Measurements from ENCODE around the gene ENDOV. TPM values are rescaled to one million over a fixed set of nuclear protein-coding genes. Genes with fewer than 3 reads are reported as not detected.

Gene ENDOV
- polyA plus RNA-seq (2011; rRNA removed) (19.5 and 29.8 TPM in 2 replicates), polyA minus RNA-seq (2011; rRNA and poly(A)+ RNA removed) (9.5 and 12.6 TPM in 2 replicates)

- no peak for TF ChIP-seq CTCF (IDR thresholded peaks at IDR 0.05; ENCODE audit: insufficient read depth, low read depth, low read length)
- peak within 1 kb of the TSS; percentile 89 for H3K4me3 ChIP-seq (ENCODE audit: low read depth, low read length)
- CTCF ChIA-PET = interaction anchor here (0.9 to 2.5 kb wide), 2 partner anchors 13 to 219 kb away, joined by 3 to 11 read pairs; no protein-coding TSS in a partner anchor
- peak; percentile 29 for DNase-seq (ENCODE audit: low read depth)
- H3K27me3 ChIP-seq (ENCODE audit: control insufficient read depth, insufficient read depth, low read length) = no peaks in the 10 kb centered on the region
- POLR2A ChIA-PET = no interaction called here
- H3K36me3 ChIP-seq (ENCODE audit: control insufficient read depth, insufficient read depth, low read length) = peaks cover 3% of the 10 kb centered on the region; the same call in 1 of the 2 replicates
These were observed at the start of gene ENDOV for GRCh38 chr17:80414803-80415625. Gene ENDOV (plus strand): TSS chr17:80415167. CDS start chr17:80415195, 28 bp downstream.

GRCh38 chr17:80365983-80366382, 49.0 kb upstream of the ENDOV start:
- POLR2A ChIA-PET = no interaction called here
- Histone ChIP-seq H3K36me3 (ENCODE audit: control insufficient read depth, insufficient read depth, low read length) (peaks cover 49% of the 10 kb centered on the region), H3K4me3 (ENCODE audit: low read depth, low read length) (no peak overlapping the region), H3K27me3 (ENCODE audit: control insufficient read depth, insufficient read depth, low read length) (no peaks in the 10 kb centered on the region)
- CTCF ChIA-PET = interaction anchor here (0.6 kb wide), 1 partner anchor 361 kb away, joined by 3 read pairs; no protein-coding TSS in a partner anchor
- DNase-seq (ENCODE audit: low read depth) = no peak
- no peak for TF ChIP-seq CTCF (IDR thresholded peaks at IDR 0.05; ENCODE audit: insufficient read depth, low read depth, low read length)

GRCh38 chr17:80367503-80367902, 47.5 kb upstream of the ENDOV start:
- no peak for DNase-seq (ENCODE audit: low read depth)
- CTCF ChIA-PET = no interaction called here
- POLR2A ChIA-PET = no interaction called here
- Histone ChIP-seq H3K4me3 (ENCODE audit: low read depth, low read length) (no peak overlapping the region), H3K27me3 (ENCODE audit: control insufficient read depth, insufficient read depth, low read length) (no peaks in the 10 kb centered on the region), H3K36me3 (ENCODE audit: control insufficient read depth, insufficient read depth, low read length) (peaks cover 45% of the 10 kb centered on the region)
- TF ChIP-seq CTCF (IDR thresholded peaks at IDR 0.05; ENCODE audit: insufficient read depth, low read depth, low read length) = no peak

- H3K27me3 ChIP-seq (ENCODE audit: control insufficient read depth, insufficient read depth, low read length) = no peaks in the 10 kb centered on the region
- H3K4me3 ChIP-seq (ENCODE audit: low read depth, low read length) = no peak overlapping the region
- POLR2A ChIA-PET = no interaction called here
- DNase-seq (ENCODE audit: low read depth) = no peak
- CTCF ChIA-PET = interaction anchor here (0.9 to 1.0 kb wide), 2 partner anchors 9 to 13 kb away, joined by 3 to 6 read pairs; no protein-coding TSS in a partner anchor
- no peak for TF ChIP-seq CTCF (IDR thresholded peaks at IDR 0.05; ENCODE audit: insufficient read depth, low read depth, low read length)
- peaks cover 36% of the 10 kb centered on the region for H3K36me3 ChIP-seq (ENCODE audit: control insufficient read depth, insufficient read depth, low read length)
These were observed 43.8 kb upstream of the ENDOV start for GRCh38 chr17:80371196-80371595.

- no peaks in the 10 kb centered on the region for H3K27me3 ChIP-seq (ENCODE audit: control insufficient read depth, insufficient read depth, low read length)
- TF ChIP-seq CTCF (IDR thresholded peaks at IDR 0.05; ENCODE audit: insufficient read depth, low read depth, low read length) = no peak
- no peak overlapping the region for H3K4me3 ChIP-seq (ENCODE audit: low read depth, low read length)
- DNase-seq (ENCODE audit: low read depth) = no peak
- ChIA-PET CTCF (no interaction called here), POLR2A (no interaction called here)
- peaks cover 45% of the 10 kb centered on the region for H3K36me3 ChIP-seq (ENCODE audit: control insufficient read depth, insufficient read depth, low read length)
These were observed 42.5 kb upstream of the ENDOV start for GRCh38 chr17:80372456-80372855.

All from BJ (cell line).